C1 segment of cervical spinal cord (tissue), 14 donors: ENCODE results near the gene CCDC87.
"Not testable (repeated sequence)": the region's sequence is repeated elsewhere in the genome, so short reads cannot be mapped to it uniquely, and the experiment has no call there.

Source experiments
- DNase-seq, 14 donors: peaks; one replicate each; lab custom pipeline; 2025; lab: John Stamatoyannopoulos, UW

Gene CCDC87

DNA sequence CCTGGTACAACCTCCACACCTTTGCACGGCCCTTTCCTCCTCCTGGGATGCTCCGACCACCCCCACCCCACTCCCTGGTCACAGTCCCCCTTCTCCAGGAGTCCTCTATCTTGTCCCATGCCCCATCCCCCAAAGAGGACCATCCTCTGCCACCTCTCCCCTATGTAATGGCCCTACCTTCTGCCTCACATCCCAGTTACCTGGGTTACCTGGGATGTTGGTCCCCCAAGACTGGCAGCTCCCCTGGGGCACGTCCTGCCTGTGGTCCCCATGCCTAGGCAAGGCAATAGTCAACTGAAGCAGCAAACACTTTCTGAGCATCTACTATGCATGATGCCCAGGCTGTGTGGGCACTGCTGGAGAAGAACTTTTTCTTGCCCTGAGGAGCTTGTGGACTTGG lies 37.4 kb downstream of the CCDC87 start:
- DNase-seq: no peak

DNA sequence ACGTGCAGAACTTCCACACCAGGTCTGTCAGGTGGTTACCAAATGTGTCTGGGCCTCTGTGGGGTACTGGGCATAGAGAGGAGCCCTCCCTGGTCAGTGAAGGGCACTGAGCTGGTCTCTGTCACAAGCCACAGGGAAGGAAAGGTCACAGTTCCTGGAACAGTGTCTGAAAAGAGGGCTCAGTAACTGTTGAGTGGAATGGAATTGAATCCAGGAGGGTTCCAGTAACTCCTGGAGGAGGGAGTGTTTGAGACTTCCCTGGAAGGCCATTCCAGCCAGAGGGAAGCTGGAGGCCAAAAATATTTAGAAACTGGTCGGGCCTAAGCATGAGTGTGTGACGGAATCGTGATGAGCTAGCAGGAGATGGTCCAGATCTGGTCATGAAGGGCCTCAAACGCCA lies 38.3 kb downstream of the CCDC87 start:
- DNase-seq: no peak

- DNase-seq: no peak
Measured at GRCh38 chr11:66550887-66551286, 42.0 kb downstream of the CCDC87 start.

DNA sequence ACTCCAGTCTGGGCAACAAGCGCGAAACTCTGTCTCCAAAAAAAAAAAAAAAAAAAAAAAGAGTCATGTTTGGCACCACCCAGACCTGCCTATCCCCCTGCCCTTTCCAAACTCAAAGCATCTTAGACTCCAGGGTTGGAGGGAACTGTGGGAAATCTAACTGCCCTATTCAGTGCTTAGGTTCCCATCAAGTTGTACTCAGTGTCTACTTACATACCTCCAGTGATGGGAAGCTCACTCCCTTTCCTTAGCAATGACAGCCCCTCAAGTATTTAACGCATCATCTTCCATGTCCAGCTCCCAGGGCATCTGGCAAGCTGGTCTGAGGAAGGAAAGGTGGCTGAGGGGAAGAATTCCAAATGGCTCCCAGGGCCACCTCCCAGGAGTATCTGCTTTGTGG lies 43.2 kb downstream of the CCDC87 start:
- DNase-seq: no peak

GRCh38 chr11:66548774-66549630 lies 43.9 kb downstream of the CCDC87 start:
- no peak for DNase-seq

DNA sequence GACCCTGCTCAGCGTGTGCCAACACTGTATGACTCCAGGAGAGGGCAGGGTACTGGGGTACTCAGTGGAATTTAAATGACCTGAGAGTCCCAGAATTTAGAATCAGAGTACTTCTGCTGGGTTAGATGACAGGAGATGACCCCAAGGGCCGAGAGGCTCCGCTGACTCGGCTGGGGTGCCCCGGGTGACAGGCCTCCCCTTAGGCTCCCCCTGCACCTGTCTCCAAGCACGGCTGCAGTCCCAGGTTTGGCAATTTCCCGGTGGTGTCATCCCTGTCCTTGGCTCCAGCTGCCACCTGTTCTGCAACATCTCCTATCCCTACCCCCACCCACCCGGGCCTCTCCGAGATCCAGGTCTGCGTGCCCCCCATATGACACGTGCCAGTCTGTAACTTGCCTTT lies 44.8 kb downstream of the CCDC87 start:
- DNase-seq: no peak

GRCh38 chr11:66547662-66548009 lies 45.2 kb downstream of the CCDC87 start:
- no peak for DNase-seq

GRCh38 chr11:66546966-66547661 lies 45.7 kb downstream of the CCDC87 start:
- no peak for DNase-seq

GRCh38 chr11:66546368-66546965 lies 46.4 kb downstream of the CCDC87 start, which contains the start of gene ACTN3:
TSS of gene ACTN3 (plus strand) at chr11:66546903. CDS start at chr11:66546938, 35 bp downstream.
- DNase-seq: peak in 1 of 14 donors; percentile 73

DNA sequence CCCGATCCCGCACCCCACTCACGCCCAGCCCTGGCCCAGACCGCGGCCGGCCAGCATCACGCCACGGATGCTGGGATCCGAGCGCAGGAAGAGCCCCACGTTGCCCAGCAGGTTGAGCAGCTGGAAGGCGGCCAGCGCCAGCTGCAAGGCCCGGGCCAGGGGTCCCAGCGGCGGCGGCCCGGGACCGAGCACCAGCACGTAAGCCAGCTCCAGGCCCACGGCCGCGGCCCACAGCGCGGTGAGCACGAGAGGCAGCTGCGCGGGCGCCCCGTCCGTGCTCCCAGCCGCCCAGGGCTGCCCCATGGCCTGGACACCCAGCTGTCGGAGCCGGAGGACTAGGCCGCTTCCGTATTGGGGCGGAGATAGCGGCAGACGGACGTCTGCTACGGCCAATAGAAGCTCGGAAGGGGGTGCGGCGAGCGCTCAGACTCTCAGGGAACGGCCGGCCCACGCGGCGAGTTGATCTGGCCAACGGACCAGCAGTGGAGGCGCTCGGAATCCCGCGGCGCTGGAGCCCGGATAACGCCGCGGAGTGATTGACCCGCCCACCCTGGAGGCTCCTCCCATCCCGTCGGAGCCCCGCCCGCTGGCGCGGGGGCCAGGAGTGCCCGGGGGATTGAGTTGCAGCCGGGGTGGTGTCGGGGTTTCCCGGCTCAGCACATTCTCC lies 47.0 kb downstream of the CCDC87 start, which contains the start of gene ZDHHC24:
Gene ZDHHC24, minus strand, starts transcription at position 348 of the 667 bp plus-strand sequence. Its CDS starts 45 bp downstream, at position 303.
- peak; percentile 43 to 93 (median 90) for DNase-seq

DNA sequence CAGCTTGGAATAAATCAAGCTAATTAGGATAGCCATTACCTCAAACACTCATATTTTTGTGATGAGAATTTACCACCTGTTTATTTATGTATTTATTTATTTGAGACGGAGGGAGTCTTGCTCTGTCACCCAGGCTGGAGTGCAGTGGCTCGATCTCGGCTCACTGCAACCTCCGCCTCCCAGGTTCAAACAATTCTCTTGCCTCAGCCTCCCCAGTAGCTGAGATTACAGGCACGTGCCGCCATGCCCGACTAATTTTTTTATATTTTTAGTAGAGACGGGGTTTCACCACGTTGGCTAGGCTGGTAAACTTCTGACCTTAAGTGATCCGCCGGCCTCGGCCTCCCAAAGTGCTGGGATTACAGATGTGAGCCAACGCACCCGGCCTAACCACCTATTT lies 47.9 kb downstream of the CCDC87 start:
- DNase-seq: not testable (repeated sequence)

DNA sequence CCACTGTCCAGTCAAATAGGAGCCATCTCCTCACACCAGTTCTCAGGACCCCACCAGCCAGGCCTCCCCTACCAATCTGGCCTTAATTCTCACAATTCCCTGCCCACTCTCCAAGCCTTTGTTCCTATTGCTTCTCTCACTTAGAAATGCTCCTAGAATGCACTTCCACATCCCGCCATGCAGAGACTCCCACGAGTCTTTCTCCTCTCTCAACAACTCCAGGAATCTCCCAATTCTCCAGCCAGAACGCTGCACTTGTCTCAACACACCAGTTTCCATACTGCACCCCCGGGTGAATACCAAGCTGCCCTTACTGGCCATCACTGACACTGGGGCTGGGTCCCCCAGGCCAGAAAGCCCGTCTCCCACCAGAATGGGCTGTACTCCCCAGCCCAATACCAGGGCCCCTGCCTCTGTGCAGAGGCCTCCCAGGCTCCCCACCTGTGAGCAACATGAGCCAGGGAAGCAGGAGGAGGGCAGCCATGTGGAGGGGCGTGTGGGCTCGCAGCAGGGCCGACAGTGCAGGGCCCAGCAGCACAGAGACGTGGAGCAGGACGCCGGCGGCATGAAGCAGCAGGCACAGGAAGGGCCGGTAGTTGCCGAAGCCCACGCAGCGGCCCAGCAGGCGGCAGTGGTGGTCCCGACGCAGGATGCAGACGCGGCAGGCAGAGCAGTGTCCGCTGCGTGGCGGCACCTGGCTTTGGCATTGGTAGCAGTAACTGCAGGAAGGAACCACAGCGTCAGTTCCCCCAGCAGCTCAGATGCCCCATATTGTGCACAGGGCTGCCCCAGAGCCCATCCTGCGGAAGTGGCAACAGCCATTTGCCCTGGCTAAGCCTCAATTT lies 49.4 kb downstream of the CCDC87 start:
- peak in 1 of 14 donors; percentile 22 for DNase-seq

- DNase-seq: no peak
Measured at GRCh38 chr11:66542362-66542761, 50.5 kb downstream of the CCDC87 start.

- DNase-seq: peak in 1 of 14 donors; percentile 31
Measured at GRCh38 chr11:66541892-66542291, 51.0 kb downstream of the CCDC87 start.

DNA sequence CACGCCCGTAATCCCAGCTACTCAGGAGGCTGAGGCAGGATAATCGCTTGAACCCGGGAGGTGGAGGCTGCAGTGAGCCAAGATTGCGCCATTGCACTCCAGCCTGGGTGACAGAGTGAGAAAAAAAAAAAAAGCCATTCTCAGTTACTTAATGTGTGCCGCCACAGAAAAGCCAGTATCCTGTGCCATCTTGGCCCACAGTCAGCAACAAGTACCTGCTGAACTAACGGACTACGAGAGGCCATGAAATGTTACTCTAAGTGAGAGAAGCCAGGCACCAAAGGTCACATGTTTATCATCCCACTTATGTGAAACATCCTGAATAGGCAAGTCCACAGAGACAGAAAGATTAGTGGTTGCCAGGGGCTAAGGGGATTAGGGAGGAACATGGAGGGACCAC lies 52.3 kb downstream of the CCDC87 start:
- not testable (repeated sequence) for DNase-seq
